NCI-H345 (cell line): ENCODE results near the gene CDK6.
A peak's percentile ranks its signal among the peaks of the same experiment; 100 is the strongest.

Source experiments
- DNase-seq: peaks from one replicate; lab custom pipeline; 2025; lab: John Stamatoyannopoulos, UW

CDK6 gene

DNA sequence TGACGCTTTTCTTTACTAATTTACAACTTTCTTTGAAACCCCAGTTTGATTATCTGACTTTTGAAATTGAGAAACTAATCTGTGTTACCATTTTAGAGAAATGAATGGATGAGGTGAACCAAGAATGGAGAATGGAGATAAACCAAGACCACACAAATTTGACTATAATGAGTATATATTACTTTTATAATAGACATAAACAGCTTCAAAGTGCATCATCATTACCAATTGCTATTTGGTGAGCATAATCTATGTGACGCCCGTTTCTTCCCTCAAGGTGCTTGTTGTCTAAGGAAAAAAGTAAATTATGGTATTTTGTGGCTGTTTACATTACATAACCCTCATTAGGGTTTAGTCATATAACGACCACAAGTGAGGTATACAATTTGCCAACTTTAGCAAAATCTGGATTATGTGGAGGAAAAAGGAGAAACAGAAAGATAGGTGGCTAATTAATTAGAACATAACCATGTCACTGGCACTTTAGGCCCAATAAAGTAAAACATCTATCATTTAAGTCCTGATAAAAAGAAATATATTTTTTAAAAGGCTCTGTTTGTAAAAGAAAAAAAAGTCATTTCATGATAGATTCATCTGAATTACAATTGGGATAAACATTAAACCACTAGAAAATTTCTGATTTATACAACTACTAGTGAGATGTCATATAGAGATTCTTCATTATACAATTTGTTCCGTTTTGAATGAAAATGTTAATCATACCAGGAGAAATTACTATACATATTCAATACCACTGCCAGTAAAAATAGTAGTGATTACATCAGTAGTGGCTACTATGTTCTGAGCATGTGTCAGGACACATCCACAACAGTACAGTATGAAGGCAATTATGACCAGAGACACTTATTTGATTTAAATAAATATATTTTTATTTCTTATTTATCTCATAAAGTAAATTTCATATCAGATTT, 128.0 kb downstream of the CDK6 start:
- no peak for DNase-seq

DNA sequence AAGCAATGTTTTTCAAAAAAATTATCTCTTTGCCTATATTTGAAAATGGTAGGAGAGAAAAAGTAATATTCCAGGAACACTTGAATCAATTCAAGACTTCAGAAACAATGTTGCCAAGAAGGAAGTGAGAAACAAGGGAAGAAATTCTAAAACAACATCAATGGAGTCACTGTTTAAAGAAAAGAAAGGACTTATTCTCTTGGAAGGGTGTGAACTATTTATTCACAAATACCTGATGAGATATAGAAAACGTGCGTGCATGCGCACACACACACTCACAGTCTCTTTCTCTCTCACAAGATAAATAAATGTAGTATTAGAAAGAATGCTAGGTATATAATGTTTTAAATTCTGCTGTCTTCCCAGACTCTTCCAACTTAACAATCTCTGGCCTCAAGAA, 128.9 kb downstream of the CDK6 start:
- DNase-seq = no peak

DNA sequence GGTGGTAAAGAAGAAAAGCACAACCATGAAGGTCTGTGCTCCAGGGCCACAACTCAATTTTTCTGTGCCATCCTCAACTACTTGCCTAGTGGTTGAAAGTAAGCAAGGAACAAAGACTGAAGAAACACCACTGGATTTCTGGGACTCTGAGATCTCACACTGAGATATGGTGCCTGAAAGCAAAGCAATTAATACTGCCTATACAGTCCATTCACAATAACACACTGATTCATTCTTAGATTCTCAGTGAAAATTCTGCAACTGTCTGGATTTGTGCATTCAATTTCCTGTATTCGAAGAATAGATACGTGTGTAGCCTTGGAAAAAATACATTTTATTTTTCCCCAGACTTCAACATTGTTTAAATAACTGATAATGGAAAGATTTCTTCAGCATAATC, 129.8 kb downstream of the CDK6 start:
- no peak for DNase-seq

DNA sequence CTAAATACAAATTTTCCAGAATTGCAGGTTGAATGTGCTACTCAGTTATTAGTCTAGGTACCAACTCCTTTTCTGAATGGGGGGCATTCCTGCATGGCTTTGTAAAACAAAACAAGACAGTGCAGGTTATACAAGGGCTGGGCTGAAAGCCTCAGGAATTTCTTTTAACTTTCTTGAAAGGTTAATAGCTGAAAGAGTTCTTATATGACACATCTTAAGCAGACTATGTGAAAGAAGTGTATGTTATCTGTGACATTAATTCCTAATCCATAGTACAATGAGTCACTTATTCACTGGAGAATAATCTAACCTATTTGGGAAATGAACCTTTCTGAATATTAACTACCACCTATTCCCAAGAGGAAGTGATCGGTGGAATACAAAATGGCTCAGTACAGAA, 130.5 kb downstream of the CDK6 start:
- DNase-seq = no peak

DNA sequence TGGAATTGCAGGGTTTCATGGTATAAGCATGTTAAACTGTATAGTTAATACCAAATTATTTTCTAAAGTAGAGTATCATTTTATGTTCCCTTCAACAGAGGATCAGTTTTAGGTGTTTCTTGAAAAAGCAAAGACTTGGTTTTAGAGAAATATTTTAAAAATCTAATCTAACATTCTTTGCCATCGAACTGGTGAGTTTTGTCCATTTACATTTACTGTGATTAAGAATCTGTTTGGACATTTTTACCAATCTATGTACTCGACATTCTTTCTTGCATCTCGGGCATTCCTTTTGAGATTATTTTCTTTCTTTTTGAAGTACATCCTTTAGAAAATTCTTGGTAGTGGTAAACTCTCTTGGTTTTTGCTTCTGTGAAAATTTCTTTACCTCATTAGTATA, 131.5 kb downstream of the CDK6 start:
- no peak for DNase-seq

DNA sequence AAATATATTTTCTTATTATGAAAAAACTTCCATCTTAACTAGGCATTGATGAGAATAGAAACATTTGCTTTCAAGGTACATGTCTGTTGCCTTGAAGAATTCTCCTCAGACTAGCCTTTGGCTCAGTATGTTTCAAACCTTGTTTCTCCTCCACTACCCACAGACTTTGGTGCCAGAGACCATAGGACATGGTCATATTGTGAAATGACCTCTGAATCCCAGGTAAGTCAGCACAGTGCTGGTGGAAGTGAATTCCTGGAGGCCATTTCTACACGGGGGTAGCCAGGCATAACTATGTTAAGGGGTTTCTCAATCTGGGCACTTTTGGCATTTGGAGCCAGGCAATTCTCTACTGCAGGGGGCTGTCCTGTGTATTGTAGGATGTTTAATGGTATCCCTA, 133.8 kb downstream of the CDK6 start:
- no peak for DNase-seq

DNA sequence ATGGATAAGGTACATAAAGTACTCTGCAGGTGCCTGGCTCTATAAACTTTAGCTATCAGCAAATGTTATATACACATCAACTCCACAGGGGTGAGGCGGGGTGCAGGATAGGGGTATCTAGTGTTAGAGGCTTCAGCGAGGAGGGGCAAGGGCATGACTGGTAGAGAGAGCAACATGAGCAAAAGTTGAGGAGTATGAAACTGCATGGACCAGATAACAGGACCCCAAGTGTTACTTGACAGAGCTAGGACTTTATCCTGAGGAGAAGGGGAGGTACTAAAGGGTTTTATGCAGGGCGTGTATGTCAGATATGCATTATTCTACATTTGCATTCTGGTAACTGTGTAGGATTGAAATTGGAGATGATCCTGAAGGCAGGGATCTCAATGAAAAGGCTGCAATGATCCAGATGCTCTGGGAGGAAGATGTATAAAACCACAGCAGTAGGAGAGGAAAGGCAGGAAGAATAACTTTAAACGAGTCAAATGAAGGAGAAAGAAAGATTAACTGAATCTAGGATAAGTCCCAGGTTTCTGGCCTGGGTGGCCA, 136.3 kb downstream of the CDK6 start:
- no peak for DNase-seq

DNA sequence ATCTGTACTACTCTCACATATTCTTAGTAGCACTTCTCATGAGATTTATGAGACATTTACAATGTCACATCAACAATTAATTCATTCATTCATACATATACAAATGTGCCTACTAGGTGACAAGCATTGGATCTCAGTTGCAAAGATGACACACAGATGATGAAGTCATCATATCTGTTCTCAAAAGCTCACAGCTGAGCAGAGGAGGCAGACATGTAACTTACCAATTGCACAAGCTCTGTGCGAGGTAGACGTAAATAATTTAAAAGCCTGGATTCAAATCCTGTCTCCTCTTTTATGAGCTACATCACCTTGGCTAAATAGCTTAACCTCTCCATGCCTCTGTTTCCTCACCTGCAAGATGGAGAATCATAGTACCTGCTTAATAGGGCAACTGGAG, 136.8 kb downstream of the CDK6 start:
- DNase-seq = no peak

DNA sequence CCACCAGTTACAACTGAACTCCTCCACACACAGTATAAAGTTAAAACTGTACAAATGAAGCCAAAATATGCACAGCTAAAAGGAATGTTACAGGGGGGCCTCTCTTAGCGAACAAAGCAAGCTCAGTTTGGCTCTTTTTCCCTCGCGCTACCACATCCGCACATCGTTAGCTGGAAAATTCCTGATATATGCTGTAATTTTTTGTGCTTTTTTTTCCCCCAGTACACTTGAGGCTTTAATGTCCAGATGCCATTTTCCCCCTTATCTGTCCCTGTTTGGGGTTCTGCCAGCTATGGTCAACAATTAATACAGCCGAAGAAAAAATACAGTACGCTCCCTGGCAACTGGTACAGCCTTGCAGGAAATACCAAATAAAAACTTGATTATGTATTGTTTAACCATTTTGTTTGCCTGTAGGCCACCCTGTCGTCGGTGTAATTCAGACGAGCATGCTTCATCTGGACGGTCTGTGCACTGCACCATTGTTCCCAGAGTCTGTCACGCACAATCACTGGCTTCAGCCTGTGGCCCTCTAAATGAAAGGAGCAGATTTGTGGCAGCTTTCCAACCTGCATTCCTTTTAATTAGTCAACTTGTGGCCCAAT, 138.0 kb downstream of the CDK6 start:
- DNase-seq = no peak

DNA sequence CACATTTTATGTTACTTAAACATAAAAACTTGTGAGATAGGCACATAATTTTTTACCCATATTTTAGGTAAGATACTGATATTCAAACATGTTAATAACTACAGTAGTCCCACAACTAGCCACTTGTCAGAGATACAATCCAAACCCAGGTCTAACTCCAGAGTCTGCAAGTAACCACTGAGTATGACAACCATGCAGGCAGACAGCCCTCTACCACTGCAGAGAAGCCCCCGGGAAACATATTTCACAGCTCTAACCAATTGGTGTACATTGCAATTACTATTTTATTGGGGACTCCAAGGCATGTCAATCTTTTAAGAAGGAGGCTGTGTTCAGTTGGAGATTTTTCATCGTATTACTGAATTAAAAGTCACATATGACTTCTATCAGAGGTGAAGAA, 139.0 kb downstream of the CDK6 start:
- no peak for DNase-seq

DNA sequence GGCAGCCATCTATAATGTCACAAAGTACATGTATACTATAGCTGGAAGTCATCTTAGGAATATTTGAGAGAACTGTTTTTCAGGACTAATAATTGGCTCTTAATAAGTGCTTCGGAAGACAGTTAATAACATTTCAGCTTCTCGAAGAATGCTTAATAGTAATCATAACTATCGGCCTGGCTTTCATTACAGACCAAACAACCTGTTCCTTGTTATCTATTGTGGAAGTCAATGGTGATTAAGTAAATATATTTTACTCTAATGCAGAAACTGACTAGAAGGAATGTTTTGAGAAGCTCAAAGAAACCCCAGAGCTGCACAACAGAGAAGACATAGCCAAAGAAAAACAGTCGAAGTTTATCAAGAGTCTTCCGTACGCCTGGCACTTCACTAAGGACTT, 139.4 kb downstream of the CDK6 start:
- DNase-seq = no peak

DNA sequence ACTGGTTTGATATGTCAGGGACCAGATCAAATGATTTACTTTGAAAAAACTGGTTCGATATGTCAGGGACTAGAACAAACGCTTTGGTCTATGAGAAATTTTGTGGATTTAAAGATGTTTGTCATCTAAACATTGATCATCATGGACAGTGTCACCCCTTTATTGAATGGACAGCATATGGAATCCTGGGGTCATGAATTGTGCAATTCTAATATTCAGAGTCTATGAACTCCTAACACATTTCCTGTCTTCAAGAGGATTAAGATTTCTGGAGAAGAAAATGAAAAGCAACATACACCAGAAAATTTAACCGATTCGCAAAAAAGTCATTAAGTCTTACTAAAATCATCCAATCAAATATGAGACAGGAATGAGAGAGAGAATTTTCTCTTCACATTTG, 139.8 kb downstream of the CDK6 start:
- no peak for DNase-seq

DNA sequence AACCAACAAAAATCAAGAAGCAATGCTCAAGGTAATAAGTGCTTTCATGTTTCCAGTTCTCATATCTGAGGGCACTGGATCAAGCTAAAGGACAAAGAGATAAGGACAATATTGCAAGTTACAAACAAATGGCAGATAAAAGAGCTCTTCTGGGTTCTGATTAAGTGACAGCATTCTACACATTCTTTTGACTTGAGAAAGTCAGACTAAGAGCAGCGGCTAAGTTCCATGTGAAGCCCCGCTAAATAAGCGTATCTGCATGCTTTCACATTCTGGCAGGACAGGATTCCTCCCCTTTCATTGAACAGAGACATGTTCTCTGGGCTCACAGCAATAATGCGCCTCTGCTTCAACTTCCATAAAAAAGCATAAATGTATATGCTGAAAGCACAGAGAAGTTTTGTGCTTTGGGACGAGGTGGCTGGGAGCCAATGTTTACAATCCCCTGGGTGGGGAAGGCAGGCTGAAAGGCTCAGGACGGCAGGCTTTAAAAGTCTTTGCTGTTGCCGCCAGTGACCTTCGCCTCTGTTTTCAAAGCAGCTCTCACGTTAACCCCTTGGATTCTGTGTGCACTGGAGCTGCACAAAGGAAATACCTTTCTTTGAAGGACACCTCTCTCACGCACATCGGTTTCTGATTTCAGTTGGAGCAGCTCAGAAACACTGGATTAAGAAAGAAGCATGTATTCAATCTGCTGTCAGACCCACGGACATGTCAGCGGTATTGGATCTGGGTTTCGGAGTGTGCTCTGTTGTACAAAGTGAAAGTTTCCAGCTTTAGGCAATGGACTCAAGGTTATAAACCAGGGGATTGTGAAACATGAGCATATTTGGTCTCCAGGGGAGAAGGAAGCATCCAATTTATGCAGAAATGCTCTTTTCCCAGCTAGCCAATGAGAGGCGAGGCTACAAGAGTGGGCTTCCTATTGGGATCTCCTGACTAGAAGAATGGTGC, 140.8 kb downstream of the CDK6 start:
- peak; percentile 29 for DNase-seq

DNA sequence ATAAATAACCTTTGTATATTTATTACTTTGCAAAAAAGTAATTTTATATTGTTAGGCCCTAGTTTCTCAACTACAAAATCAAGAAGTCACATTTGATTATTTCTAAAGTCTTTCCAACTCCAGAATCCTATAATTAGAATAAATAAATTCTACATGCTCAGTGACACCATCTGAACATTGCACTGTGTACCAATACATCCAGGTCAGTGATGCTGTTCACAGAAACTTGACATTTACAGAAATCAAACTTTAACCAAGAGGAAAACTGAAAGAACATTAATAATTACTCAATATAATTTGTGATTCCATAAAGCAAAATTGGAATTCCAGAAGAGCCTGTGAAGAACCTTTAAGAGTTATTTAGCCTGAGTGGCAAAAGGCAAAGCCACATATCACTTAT, 142.2 kb downstream of the CDK6 start:
- DNase-seq = no peak

DNA sequence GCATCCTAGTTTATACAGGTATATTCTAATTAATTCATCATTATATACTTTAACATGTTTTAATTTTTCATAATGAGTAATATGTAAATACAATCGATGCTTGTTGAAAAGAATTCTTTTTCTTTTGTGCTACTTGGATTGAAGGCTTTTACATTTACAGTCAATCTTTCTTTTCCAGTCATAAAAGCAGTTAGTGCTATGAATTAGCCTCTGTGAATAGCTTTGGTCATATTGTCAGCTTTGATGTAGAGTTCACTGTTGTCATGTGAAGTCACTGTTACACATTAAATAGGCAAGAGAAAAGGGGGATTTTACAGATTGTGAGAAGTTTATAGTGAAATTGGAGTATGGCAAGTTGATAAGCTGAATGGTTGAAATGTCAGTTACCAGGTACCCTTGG, 142.9 kb downstream of the CDK6 start:
- DNase-seq = no peak

DNA sequence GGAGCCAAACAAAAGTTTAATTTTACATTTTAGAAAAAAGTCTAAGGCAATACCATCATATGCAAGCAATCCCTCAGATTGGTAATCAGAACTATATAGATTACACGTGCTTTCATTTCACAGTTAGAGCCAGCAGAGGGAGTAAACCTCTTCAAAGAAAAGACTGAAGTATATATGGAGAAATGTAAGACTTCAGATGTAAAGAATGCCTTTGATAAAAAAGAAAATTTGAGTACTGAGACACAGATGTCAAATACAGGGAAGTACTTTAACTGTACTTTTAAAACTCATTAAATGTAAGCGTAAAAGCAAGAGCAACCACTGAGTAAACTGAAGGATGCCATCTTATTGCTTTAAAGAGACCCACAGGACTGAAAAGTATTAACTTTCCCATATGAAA, 144.8 kb downstream of the CDK6 start:
- DNase-seq = peak; percentile 21

DNA sequence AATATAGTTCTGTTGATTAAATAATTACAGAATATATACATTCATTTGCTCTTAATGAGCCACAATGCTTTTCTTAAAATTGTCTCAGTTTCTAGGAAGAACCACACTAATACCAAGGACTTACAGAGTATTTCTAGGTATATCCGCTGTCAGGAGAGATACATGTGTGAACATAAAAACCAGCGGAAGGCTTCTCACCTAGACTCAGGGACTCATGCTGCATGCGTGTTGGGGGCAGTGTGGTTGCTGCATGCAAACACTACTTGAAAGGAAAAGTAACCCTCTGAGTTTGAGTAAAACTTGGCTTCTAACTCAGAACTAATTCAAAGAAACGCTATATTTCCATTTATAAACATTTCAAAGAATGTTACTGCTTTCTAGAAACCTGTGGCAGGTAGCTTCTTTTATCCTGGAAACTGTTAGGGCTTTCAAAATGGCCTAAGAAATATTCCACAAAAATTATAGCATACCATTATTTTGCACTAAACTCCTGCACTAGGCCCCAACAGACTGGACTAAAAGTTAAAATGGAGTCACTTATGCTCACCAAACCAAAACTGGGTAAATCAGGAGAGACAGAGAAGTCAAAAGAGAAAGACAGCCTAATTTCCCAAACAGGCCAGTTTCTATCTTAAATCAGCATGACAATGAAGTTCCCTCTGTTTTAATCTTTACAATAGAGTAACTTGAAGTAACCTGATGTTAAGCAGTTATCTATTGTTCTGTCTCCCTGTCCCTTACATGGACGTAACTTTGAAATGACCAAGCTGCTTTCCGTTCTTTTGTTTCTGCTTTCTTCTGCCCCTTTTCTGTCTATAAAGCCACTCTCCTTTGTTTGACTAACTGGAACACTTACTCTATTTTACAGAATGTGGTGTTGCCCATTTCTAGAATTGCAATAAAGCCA, 151.0 kb downstream of the CDK6 start:
- no peak for DNase-seq

DNA sequence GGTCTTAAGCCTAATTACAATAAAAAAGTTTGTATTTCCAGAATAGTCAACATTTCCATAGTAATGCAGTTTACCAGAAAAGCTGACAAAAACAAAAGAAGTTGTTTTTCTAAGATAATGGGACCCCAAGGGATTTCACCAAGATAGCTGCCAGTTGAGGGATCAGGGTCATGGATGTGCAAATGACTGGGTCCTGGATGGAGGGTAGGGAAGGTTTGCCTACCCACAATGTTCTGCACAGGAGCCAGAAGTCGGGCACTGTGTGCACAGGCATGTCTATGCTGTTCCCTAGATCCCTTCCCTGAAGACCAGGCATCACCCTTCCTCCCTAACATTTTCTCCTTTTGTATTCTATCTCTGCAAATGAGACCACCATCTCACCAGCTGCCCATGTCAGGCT, 152.1 kb downstream of the CDK6 start:
- no peak for DNase-seq

DNA sequence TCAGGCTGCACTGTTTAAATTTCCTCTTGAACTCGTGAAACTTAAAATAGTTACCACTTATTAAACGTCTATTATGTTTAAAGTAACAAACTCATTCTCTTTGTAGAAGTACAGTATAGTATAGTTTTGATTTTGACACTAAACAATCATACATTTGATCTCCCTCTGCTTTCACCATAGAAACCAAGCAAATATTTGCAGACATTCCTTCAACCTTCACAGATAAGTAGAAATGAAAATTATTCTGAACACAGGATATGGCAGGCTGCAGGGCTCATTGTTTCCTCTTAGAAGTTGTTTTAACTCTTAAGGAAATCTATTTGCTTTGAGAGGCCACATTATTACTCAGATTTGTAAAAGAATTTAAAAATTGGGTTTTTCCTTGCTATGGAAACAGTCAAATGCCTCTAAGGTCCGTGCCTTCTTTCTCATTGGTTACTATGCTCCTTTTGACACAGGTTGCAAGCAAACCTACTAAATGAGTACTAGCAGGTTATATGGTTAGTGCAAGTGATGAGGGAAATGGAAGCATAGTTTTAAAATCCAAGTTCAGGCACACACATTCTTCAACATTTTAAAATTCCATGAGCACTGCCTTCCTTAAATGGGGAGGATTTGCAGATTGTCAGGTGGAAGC, 153.4 kb downstream of the CDK6 start:
- DNase-seq = no peak

DNA sequence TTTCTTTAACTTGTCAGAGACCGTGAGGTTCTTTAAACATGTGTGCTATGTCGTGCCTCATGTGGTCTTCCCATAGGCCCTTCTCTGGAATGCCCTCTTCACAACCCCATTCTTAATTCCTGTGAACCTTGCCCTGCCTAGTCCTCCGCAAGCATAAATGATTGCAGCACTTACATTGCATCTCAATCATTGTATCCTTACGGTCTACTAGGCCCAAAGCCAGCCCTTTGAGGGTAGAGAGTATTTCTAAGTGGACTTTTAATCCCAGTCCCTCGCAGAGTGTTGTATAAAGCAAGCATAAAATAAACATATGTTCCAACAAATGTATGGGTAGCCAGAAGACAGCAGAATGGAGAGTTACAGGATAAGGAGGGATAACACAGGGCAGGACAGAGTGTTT, 154.0 kb downstream of the CDK6 start:
- DNase-seq = no peak

DNA sequence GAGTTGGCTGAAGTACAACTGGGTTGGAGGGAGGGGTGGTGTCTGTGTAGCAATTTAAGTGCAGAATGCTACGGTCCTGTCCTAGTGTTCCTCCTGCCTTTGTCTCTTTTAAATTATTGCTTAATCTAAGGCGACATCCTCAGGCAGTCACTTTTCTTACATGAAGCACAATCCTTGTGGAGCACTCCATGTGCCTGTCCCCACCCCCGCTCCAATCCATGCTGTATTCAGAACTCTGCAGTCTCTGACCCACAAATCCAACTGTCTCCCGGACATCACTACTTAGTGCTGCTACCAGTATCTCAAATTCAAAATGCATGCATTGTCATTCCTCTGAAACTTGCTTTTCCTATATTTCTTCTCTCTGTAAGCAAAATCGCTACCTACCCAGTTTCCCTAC, 154.7 kb downstream of the CDK6 start:
- no peak for DNase-seq
